NT2/D1 (cell line): ENCODE results near the gene THTPA.

ENCODE experiments used
- DNase-seq: peaks from one replicate; pipeline ENCODE4 v3.0.0-alpha.2; 2011; ENCODE audit warnings: low read depth, low spot score
- H3K27me3 ChIP-seq: 2 replicates; pipeline ENCODE4 v1.6.0; 2011; ENCODE audit warnings: mild to moderate bottlenecking; ENCODE audit not compliant: insufficient read length, insufficient read depth
- H3K36me3 ChIP-seq: 2 replicates; pipeline ENCODE4 v1.6.1; 2011; ENCODE audit warnings: mild to moderate bottlenecking, low read length, mixed read lengths; ENCODE audit not compliant: insufficient read depth, insufficient read length
- H3K4me1 ChIP-seq: 2 replicates; pipeline ENCODE4 v1.5.1; 2011; ENCODE audit not compliant: insufficient read depth, insufficient read length
- H3K4me3 ChIP-seq: 2 replicates; pipeline ENCODE4 v1.5.1; 2011; ENCODE audit warnings: low read depth; ENCODE audit not compliant: insufficient read length
- H3K9ac ChIP-seq: 2 replicates; pipeline ENCODE4 v1.6.0; 2011; ENCODE audit warnings: low read depth; ENCODE audit not compliant: insufficient read length
- H3K9me3 ChIP-seq: 2 replicates; pipeline ENCODE4 v1.5.1; 2011; ENCODE audit warnings: mild to moderate bottlenecking, low read length; ENCODE audit not compliant: insufficient read depth
- SUZ12 ChIP-seq: IDR thresholded peaks from 2 replicates; pipeline ENCODE4 v1.6.1; 2011; ENCODE audit not compliant: insufficient read length, insufficient read depth; ENCODE audit errors: extremely low read depth
- YY1 ChIP-seq: IDR thresholded peaks from 2 replicates; pipeline ENCODE4 v1.6.1; 2011; ENCODE audit not compliant: insufficient read length, insufficient read depth
- ZNF274 ChIP-seq: IDR thresholded peaks from 2 replicates; pipeline ENCODE4 v1.6.1; 2011; ENCODE audit warnings: mild to moderate bottlenecking, low read depth, low read length

THTPA gene

GRCh38 chr14:23555882-23556699 is at the start of gene THTPA:
Gene THTPA, plus strand, starts transcription at chr14:23556271. Its CDS starts 487 bp downstream, at chr14:23556758.
- peaks cover 37% of the 10 kb centered on the region for H3K36me3 ChIP-seq
- no peak for DNase-seq
- H3K4me1 ChIP-seq: peaks cover 6% of the 10 kb centered on the region
- H3K9me3 ChIP-seq: no peaks in the 10 kb centered on the region
- H3K27me3 ChIP-seq: no peaks in the 10 kb centered on the region
- no peak for TF ChIP-seq SUZ12
- peak; percentile 44 for TF ChIP-seq YY1
- H3K4me3 ChIP-seq: peak within 1 kb of the TSS; percentile 82
- H3K9ac ChIP-seq: peak within 1 kb of the TSS; percentile 88

GRCh38 chr14:23512156-23512555 is 43.9 kb upstream of the THTPA start:
- Histone ChIP-seq H3K9me3 (no peaks in the 10 kb centered on the region), H3K4me3 (no peak overlapping the region), H3K4me1 (peaks cover 2% of the 10 kb centered on the region), H3K27me3 (no peaks in the 10 kb centered on the region), H3K36me3 (peaks cover 7% of the 10 kb centered on the region), H3K9ac (no peak overlapping the region)
- no peak for DNase-seq
- TF ChIP-seq SUZ12: no peak
- TF ChIP-seq ZNF274: no peak
- no peak for TF ChIP-seq YY1

GRCh38 chr14:23513005-23513817 is 42.9 kb upstream of the THTPA start:
- peaks cover 7% of the 10 kb centered on the region for H3K36me3 ChIP-seq
- no peak for DNase-seq
- TF ChIP-seq YY1 (no peak), ZNF274 (no peak), SUZ12 (no peak)
- peaks cover 2% of the 10 kb centered on the region for H3K4me1 ChIP-seq
- H3K9ac ChIP-seq: no peak overlapping the region
- H3K4me3 ChIP-seq: no peak overlapping the region
- no peaks in the 10 kb centered on the region for H3K9me3 ChIP-seq
- no peaks in the 10 kb centered on the region for H3K27me3 ChIP-seq

GRCh38 chr14:23513818-23514643 is 42.0 kb upstream of the THTPA start:
- no peak for TF ChIP-seq SUZ12
- Histone ChIP-seq H3K4me3 (no peak overlapping the region), H3K27me3 (no peaks in the 10 kb centered on the region), H3K36me3 (peaks cover 7% of the 10 kb centered on the region), H3K9me3 (no peaks in the 10 kb centered on the region), H3K9ac (no peak overlapping the region), H3K4me1 (no peaks in the 10 kb centered on the region)
- DNase-seq: no peak

GRCh38 chr14:23514644-23514957 is 41.5 kb upstream of the THTPA start:
- Histone ChIP-seq H3K36me3 (peaks cover 7% of the 10 kb centered on the region), H3K4me3 (no peak overlapping the region), H3K9me3 (no peaks in the 10 kb centered on the region), H3K4me1 (no peaks in the 10 kb centered on the region), H3K9ac (no peak overlapping the region), H3K27me3 (no peaks in the 10 kb centered on the region)
- DNase-seq: no peak
- TF ChIP-seq YY1 (no peak), ZNF274 (no peak), SUZ12 (no peak)

- Histone ChIP-seq H3K4me3 (no peak overlapping the region), H3K9ac (no peak overlapping the region), H3K9me3 (no peaks in the 10 kb centered on the region), H3K36me3 (peaks cover 15% of the 10 kb centered on the region), H3K4me1 (no peaks in the 10 kb centered on the region), H3K27me3 (no peaks in the 10 kb centered on the region)
- TF ChIP-seq YY1 (no peak), ZNF274 (no peak), SUZ12 (no peak)
- DNase-seq: no peak
Observed at GRCh38 chr14:23517650-23518326, 38.3 kb upstream of the THTPA start.
